ENCODE data around the gene DENND4B. TPM values are rescaled to one million over a fixed set of nuclear protein-coding genes. Genes with fewer than 3 reads are reported as not detected.
"Not testable (repeated sequence)": the region's sequence is repeated elsewhere in the genome, so short reads cannot be mapped to it uniquely, and the experiment has no call there.

Gene DENND4B
- total RNA-seq, 1 donor: 37.3 TPM

DNA sequence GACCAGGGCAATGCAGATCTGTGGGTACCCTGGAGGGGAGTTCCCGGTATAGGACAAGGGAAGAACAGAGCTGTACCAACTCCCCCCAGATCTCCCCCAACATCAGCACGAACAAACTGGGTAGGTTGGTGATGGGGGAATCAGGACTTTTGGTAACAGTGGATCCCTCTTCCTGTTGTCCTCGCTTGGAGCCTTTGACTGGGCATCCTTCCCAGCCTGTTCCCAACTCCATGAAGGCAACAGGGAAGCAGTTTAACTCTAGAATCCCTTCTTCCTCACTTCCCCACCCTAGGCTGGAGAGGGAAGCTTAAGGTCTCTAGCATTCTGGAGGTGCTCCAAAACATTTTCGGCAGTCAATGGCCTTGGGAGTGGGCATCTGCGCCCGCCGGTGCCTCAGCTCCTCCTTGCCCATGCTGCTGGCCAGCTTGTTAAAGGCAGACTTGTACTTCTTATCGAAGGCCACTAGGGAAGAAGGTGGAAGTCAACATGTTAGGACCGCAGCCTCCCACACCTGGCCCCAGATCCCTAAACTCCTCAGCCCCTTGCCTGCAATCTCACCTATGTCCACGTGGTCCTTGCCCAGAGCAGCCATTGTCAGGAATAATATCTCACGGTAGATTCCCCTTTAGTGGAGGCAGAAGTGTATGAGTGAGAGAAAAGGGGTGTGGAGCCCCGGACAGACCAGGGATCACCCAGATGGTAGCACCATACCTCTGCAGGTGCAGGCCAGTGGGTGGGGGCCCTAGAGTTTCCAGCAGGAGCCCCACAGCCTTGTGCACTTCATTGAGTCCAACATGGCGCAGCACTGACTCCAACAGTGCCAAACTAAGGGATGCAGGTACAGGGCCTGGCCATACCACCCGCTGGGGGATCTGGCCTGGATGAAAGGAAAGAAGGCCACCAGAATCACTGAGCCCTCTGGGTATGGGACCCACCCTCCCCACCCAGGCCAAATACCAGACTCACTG lies 16.3 kb downstream of the DENND4B start:
- Histone ChIP-seq H3K4me1 (ENCODE audit: insufficient read depth, low read length) (no peaks in the 10 kb centered on the region), H3K27me3 (ENCODE audit: insufficient read depth, low read length) (no peaks in the 10 kb centered on the region), H3K4me3 (ENCODE audit: low read length) (no peak overlapping the region), H3K9me3 (ENCODE audit: low read depth, low read length) (no peaks in the 10 kb centered on the region)

DNA sequence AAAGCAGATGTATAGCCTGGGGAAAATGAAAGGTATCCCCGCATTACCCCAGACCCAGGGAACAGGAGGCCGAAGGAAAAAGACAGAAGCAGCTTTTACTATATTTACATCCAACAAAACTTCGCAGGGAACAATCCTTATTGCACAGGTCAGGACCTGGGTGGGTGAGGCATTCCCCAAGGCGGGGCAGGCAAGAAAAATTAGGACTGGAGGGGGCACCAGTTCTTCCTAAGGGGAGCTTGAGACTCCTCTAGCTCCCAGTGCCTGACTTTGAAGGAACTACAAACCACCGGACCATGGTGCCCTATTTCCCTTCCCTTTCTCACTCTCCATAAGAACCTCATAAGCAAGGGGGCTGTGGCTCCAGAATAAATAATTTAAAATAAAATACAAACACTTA lies 17.1 kb downstream of the DENND4B start:
- no peaks in the 10 kb centered on the region for H3K9me3 ChIP-seq (ENCODE audit: low read depth, low read length)

DNA sequence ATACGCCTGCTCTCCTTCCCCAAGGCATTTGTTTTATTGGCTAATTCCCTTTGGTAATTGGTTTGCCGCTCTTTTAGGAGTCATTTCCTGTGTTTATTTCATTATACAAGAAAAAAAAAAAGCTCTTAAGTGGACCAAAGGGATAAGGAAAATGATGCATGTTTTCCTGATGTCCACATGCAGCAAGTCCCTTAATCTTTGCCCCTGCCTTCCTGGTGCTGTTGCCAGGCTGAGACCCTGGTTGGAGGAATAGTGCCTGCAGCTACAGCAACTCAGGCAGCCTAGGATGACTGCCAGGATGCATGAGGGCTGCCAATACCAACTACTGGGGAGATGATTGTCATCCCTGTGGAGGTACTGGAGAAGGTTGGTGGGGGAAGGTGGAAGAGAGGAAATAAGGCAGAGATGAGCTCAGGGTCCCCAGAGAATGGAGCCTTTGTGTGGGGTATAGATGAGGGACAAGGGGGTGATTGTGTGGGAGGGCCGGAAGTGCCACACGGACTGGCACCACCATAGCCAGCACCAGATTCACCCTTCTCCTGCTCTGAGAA lies 17.7 kb downstream of the DENND4B start:
- Histone ChIP-seq H3K4me1 (ENCODE audit: insufficient read depth, low read length) (peaks cover 5% of the 10 kb centered on the region), H3K9me3 (ENCODE audit: low read depth, low read length) (no peaks in the 10 kb centered on the region), H3K4me3 (ENCODE audit: low read length) (no peak overlapping the region), H3K27me3 (ENCODE audit: insufficient read depth, low read length) (no peaks in the 10 kb centered on the region)

More for the DNA sequence above, 17.1 kb downstream of the DENND4B start:
- Histone ChIP-seq H3K4me1 (ENCODE audit: insufficient read depth, low read length) (no peaks in the 10 kb centered on the region), H3K4me3 (ENCODE audit: low read length) (no peak overlapping the region), H3K27me3 (ENCODE audit: insufficient read depth, low read length) (no peaks in the 10 kb centered on the region)

- Histone ChIP-seq H3K4me1 (ENCODE audit: insufficient read depth, low read length) (peaks cover 10% of the 10 kb centered on the region), H3K9me3 (ENCODE audit: low read depth, low read length) (no peaks in the 10 kb centered on the region), H3K27me3 (ENCODE audit: insufficient read depth, low read length) (no peaks in the 10 kb centered on the region), H3K4me3 (ENCODE audit: low read length) (no peak overlapping the region)
Measured at GRCh38 chr1:153928245-153928644, 18.3 kb downstream of the DENND4B start.

GRCh38 chr1:153926405-153926804 lies 20.1 kb downstream of the DENND4B start:
- Histone ChIP-seq H3K4me3 (ENCODE audit: low read length) (no peak overlapping the region), H3K4me1 (ENCODE audit: insufficient read depth, low read length) (peaks cover 17% of the 10 kb centered on the region), H3K9me3 (ENCODE audit: low read depth, low read length) (no peaks in the 10 kb centered on the region), H3K27me3 (ENCODE audit: insufficient read depth, low read length) (no peaks in the 10 kb centered on the region)

- Histone ChIP-seq H3K9me3 (ENCODE audit: low read depth, low read length) (no peaks in the 10 kb centered on the region), H3K4me1 (ENCODE audit: insufficient read depth, low read length) (peaks cover 40% of the 10 kb centered on the region), H3K27me3 (ENCODE audit: insufficient read depth, low read length) (no peaks in the 10 kb centered on the region), H3K4me3 (ENCODE audit: low read length) (peak within 1 kb of the TSS; percentile 76)
Measured at GRCh38 chr1:153922972-153923925, 23.3 kb downstream of the DENND4B start, which contains the start of gene GATAD2B. Gene GATAD2B (minus strand): TSS chr1:153922972. CDS start chr1:153828347, 94,625 bp downstream.

- peaks cover 45% of the 10 kb centered on the region for H3K4me1 ChIP-seq (ENCODE audit: insufficient read depth, low read length)
- H3K4me3 ChIP-seq (ENCODE audit: low read length): peak overlapping the region; percentile 54
- H3K27me3 ChIP-seq (ENCODE audit: insufficient read depth, low read length): no peaks in the 10 kb centered on the region
- no peaks in the 10 kb centered on the region for H3K9me3 ChIP-seq (ENCODE audit: low read depth, low read length)
Measured at GRCh38 chr1:153922076-153922971, 24.2 kb downstream of the DENND4B start.

DNA sequence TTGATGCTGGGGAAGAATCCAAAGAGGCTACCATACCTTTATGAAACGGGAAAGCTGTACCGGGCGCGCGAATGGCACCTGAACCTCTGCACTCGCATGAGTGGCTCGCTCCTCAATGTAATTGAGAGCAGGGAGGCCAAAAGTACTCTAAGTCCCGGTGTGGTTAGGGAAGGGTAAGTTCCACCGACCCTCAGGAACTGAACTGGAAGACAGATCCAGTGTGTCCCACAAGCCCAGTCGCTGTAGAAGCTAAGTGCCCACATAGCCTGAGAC lies 24.8 kb downstream of the DENND4B start:
- no peaks in the 10 kb centered on the region for H3K27me3 ChIP-seq (ENCODE audit: insufficient read depth, low read length)
- H3K4me1 ChIP-seq (ENCODE audit: insufficient read depth, low read length): peaks cover 45% of the 10 kb centered on the region
- H3K4me3 ChIP-seq (ENCODE audit: low read length): peak overlapping the region; percentile 54
- no peaks in the 10 kb centered on the region for H3K9me3 ChIP-seq (ENCODE audit: low read depth, low read length)

DNA sequence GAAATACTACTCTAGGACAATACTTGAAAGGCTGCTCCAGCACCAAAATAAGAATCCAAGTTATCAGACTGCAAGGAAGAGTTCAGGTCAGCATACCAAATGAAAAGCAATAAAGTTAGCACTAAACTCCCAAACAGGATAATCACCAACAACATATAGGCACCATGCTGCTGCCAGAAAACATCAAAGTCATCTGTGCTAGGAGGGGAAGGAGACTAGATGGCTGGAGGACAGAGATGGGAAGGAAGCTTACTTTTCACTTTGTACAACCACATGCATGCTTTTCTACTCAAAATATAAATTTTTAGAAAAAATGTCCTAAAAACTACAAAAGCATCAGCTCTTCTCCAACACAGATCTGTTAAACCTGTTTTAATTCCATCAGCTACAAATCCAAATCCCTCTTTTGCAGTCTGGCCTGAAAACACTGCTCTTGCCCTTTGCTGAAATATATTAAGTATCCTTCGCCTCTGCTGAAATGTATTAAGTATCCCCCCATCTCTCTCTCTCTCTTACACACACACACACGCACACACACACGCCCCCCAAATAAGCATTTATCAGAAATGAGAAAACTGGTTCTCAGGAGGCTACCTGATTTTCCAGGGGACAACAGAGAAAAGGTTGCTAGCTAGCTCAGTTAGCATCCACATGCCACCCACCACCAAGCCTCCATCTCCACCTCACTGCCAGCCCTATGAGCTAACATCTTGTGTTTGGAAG lies 25.3 kb downstream of the DENND4B start:
- H3K4me1 ChIP-seq (ENCODE audit: insufficient read depth, low read length): peaks cover 45% of the 10 kb centered on the region
- H3K4me3 ChIP-seq (ENCODE audit: low read length): peak overlapping the region; percentile 54

DNA sequence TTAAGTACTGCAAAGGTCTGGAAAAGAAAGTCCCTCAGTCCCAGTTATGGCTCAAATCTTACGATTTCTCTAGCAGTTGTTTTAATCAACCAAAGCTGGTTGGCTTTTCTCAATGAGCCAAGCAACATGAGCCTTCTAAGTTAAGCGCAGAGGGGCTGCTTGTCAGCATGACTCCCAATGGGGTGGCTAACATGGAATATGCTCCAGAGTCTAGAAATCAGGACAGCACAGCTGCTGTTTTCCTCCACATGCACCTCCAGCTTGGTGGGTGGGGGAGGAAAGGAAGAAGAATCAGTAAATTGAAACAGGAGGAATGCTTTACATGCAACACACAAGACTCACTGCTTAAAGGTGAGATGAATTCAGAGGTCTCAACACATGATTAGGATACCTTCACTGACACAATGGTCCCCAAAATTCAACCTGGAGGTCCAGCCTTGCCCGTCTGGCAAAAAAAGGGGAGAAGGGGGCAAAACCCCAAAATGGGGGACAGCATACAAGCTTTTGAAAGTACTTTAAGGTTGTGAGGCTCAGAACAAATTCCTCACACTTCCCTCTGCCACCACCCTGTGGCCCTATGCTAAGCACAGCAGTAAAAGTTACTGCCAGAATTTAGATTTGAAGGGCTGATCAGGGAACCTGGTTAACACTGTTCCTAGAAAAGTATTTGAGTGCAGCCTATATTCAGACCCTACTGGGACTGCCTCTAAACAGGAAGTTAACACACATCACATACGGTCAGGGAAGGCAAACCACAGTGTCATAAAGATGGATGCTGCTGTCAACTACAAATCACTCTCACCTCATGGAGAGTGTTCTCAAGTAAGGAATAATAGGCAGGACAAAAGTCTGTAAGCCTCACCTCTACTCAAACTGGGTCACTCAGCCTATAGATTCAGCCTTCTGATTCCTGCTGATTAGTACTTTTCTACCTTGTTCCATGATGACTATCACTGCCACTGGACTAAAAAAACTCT lies 26.4 kb downstream of the DENND4B start:
- H3K4me3 ChIP-seq (ENCODE audit: low read length): no peak overlapping the region
- H3K27me3 ChIP-seq (ENCODE audit: insufficient read depth, low read length): no peaks in the 10 kb centered on the region
- peaks cover 48% of the 10 kb centered on the region for H3K4me1 ChIP-seq (ENCODE audit: insufficient read depth, low read length)
- no peaks in the 10 kb centered on the region for H3K9me3 ChIP-seq (ENCODE audit: low read depth, low read length)

More for the DNA sequence above, 25.3 kb downstream of the DENND4B start:
- Histone ChIP-seq H3K9me3 (ENCODE audit: low read depth, low read length) (no peaks in the 10 kb centered on the region), H3K27me3 (ENCODE audit: insufficient read depth, low read length) (no peaks in the 10 kb centered on the region)

DNA sequence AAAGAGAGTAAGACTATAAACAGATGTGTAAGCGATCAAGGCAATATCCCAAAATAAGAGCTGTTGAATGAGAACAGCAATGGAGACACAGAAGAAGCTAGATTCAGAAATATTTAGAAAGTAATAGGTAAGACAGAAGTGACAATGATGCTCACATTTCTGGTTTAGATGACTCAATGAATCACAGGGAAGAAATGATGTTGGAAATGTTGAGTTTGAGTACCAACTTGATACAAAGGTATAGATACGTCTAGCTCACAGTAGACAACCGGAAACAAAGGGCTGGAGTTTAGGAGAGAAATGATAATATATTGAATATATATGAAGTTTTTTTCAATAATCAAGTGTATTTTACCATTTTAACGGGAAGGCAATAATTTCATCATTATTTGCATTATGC lies 30.2 kb downstream of the DENND4B start:
- no peaks in the 10 kb centered on the region for H3K9me3 ChIP-seq (ENCODE audit: low read depth, low read length)
- no peak overlapping the region for H3K4me3 ChIP-seq (ENCODE audit: low read length)
- no peaks in the 10 kb centered on the region for H3K27me3 ChIP-seq (ENCODE audit: insufficient read depth, low read length)
- H3K4me1 ChIP-seq (ENCODE audit: insufficient read depth, low read length): peaks cover 38% of the 10 kb centered on the region

DNA sequence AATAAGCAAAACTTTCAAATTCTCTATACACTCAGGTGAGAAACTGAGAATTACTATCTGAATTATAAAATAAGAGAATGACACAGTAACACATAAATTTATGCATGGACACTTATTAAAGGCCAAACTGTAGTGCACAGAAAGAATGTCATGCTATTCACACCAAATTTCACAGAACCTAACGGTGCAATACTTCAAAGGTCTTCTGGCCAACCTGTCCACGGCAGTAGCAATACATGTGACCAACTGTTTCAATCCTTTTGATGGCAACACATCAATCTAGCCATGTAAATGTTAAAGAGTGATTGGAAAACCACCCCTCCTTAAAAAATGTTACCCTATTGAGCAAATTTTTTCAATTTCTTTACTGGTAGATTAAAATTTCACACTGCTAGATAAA lies 34.2 kb downstream of the DENND4B start:
- H3K4me1 ChIP-seq (ENCODE audit: insufficient read depth, low read length): peaks cover 11% of the 10 kb centered on the region
- no peak overlapping the region for H3K4me3 ChIP-seq (ENCODE audit: low read length)
- no peaks in the 10 kb centered on the region for H3K27me3 ChIP-seq (ENCODE audit: insufficient read depth, low read length)
- H3K9me3 ChIP-seq (ENCODE audit: low read depth, low read length): no peaks in the 10 kb centered on the region

GRCh38 chr1:153910560-153910959 lies 36.0 kb downstream of the DENND4B start:
- peaks cover 12% of the 10 kb centered on the region for H3K4me1 ChIP-seq (ENCODE audit: insufficient read depth, low read length)
- H3K27me3 ChIP-seq (ENCODE audit: insufficient read depth, low read length); H3K4me3 ChIP-seq (ENCODE audit: low read length); H3K9me3 ChIP-seq (ENCODE audit: low read depth, low read length): not testable (repeated sequence)
